Heart right ventricle (tissue), 16 donors: ENCODE results near the gene SEPHS2. TPM values are rescaled to one million over a fixed set of nuclear protein-coding genes. Genes with fewer than 3 reads are reported as not detected.
"Not testable (repeated sequence)": the region's sequence is repeated elsewhere in the genome, so short reads cannot be mapped to it uniquely, and the experiment has no call there.

ENCODE experiments used
- ATAC-seq, 8 donors: fragments of 200-7000 bp; cut with Tn5 transposase; one replicate each; pipeline ENCODE4 v1.9.1; 2020; ENCODE audit warnings: mild to moderate bottlenecking in 8 of 8, moderate library complexity in 8 of 8, moderate number of reproducible peaks in 1 of 8
- DNase-seq, 2 donors: peaks; one replicate each; pipeline ENCODE4 v3.0.0-alpha.2; 2020
- H3K27ac ChIP-seq, 10 donors: fragments of 200-600 bp; sonication (generic) in 2 of 10; one replicate each; pipeline versions ENCODE4 v1.5.0 to v1.8.0; 2020 to 2022; ENCODE audit warnings: mild to moderate bottlenecking in 3 of 10
- H3K27me3 ChIP-seq, 7 donors: fragments of 200-600 bp; one replicate each; pipeline ENCODE4 v1.8.0; 2021 to 2022; ENCODE audit warnings: mild to moderate bottlenecking in 2 of 7
- H3K36me3 ChIP-seq, 9 donors: fragments of 200-600 bp; sonication (generic) in 1 of 9; one replicate each; pipeline versions ENCODE4 v1.5.0 to v1.8.0; 2020 to 2022; ENCODE audit warnings: mild to moderate bottlenecking in 2 of 9
- H3K4me1 ChIP-seq, 9 donors: fragments of 200-600 bp; sonication (generic) in 1 of 9; one replicate each; pipeline versions ENCODE4 v1.5.0 to v1.8.0; 2020 to 2022; ENCODE audit warnings: mild to moderate bottlenecking in 4 of 9
- H3K4me3 ChIP-seq, 10 donors: fragments of 200-600 bp; sonication (generic) in 2 of 10; one replicate each; pipeline versions ENCODE4 v1.5.0 to v1.8.0; 2020 to 2022; ENCODE audit warnings: mild to moderate bottlenecking in 7 of 10, moderate library complexity in 2 of 10
- H3K9me3 ChIP-seq, 11 donors: fragments of 200-600 bp in 10 of 11; sonication (generic) in 2 of 11; one replicate each; pipeline versions ENCODE4 v1.5.0 to v1.8.0; 2013 to 2022; ENCODE audit warnings: mild to moderate bottlenecking in 2 of 11, control low read depth in 1 of 11, moderate library complexity in 1 of 11
- WGBS, 2 donors: extraction: QIAGEN DNeasy Blood & Tissue Kit; methylation state at CpG; one replicate each; pipeline ENCODE4 v1.1.7; 2013; ENCODE audit warnings: inconsistent platforms in 1 of 2; 5-methylcytosine and 5-hydroxymethylcytosine counted together
- intact Hi-C, 10 donors: fragments of 100-400 bp; cut with DNase I; formaldehyde crosslinking; loops; one replicate each; pipeline versions ENCODE4 v1.11.1 to v1.14.2; 2022
- polyA plus RNA-seq, 2 donors: library from polyadenylated mRNA; stranded (reverse); fragments of 200-250 nt; gene quantifications; one replicate each; pipeline ENCODE4 v1.2.3, GENCODE V29; 2013
- total RNA-seq, 10 donors: library from RNA; stranded (reverse); fragmentation: NEBNext Ultra II Directional in 3 of 10; extraction: Animal tissue kit (Norgen Biotek cat#: 25700) in 3 of 10; gene quantifications; one replicate each; pipeline versions ENCODE4 v1.2.1 to v1.2.4, GENCODE V29; 2021 to 2023
- TF ChIP-seq, protein P1 (sequence below), 9 donors: fragments of 200-600 bp; sonication (generic) in 2 of 9; IDR thresholded peaks; one replicate each; pipeline versions ENCODE4 v1.5.0 to v1.8.0; 2021 to 2022; ENCODE audit warnings: antibody characterized with exemption in 9 of 9, mild to moderate bottlenecking in 5 of 9, moderate library complexity in 1 of 9
- donor health status: Arrhythmogenic right ventricular cardiomyopathy.
- donor health status: ischemic (EF 13 %, LVEDD 7.1; RV severe dilation, severe dysfunction).
- donor health status: healthy with polysubstance abuse.
- donor health status: DM: no; HTN: yes; CAD: no.
- donor health status: DM: no; HTN: no; CAD: no.
- donor health status: ischemic (EF 25% LVEDD 6.9; RV normal size, moderate dysfunction).
- donor health status: ischemic (EF 25% LVEDD 5.7; RV mildly dilated, moderate dysfunction).
- donor health status: healthy.
- donor health status: DM: yes; HTN: yes; CAD: no.
- donor health status: Ischemic cardiomyopathy.
- donor health status: ischemic (EF 35%, LVEDD 5.7; RV mildly dilated, moderate dysfunction).
- donor health status: nonischemic (EF 11% LVEDD 7.7; RV severe dilation, severe dysfunction).
- donor health status: DM: yes; HTN: yes; CAD: no.
- donor health status: PGD.
- donor health status: ischemic (EF 29% LVEDD 5.4; RV normal size, mild dysfunction).
- donor health status: nonischemic (EF 23%, LVEDD 6.1; RV moderate dilation, normal function).

SEPHS2 gene
- total and polyA plus RNA-seq, 12 donors: 17.3 to 49.3 (median 29.3) TPM

GRCh38 chr16:30478766-30479478 lies 33.2 kb upstream of the SEPHS2 start:
- Histone ChIP-seq H3K4me1 (peaks cover 0 to 12% (median 0%) of the 10 kb centered on the region in 9 donors), H3K4me3 (no peak overlapping the region), H3K36me3 (peaks cover 0 to 65% (median 0%) of the 10 kb centered on the region in 9 donors), H3K27me3 (peaks cover 0 to 39% (median 14%) of the 10 kb centered on the region in 7 donors), H3K9me3 (no peaks in the 10 kb centered on the region), H3K27ac (no peak overlapping the region)
- intact Hi-C loops: no loop called here
- DNase-seq (no peak), ATAC-seq (no peak)
- TF ChIP-seq, protein P1, sequence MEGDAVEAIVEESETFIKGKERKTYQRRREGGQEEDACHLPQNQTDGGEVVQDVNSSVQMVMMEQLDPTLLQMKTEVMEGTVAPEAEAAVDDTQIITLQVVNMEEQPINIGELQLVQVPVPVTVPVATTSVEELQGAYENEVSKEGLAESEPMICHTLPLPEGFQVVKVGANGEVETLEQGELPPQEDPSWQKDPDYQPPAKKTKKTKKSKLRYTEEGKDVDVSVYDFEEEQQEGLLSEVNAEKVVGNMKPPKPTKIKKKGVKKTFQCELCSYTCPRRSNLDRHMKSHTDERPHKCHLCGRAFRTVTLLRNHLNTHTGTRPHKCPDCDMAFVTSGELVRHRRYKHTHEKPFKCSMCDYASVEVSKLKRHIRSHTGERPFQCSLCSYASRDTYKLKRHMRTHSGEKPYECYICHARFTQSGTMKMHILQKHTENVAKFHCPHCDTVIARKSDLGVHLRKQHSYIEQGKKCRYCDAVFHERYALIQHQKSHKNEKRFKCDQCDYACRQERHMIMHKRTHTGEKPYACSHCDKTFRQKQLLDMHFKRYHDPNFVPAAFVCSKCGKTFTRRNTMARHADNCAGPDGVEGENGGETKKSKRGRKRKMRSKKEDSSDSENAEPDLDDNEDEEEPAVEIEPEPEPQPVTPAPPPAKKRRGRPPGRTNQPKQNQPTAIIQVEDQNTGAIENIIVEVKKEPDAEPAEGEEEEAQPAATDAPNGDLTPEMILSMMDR (IDR thresholded peaks at IDR 0.05): no peak
- 89% methylated on average over 12 of the region's 12 CpGs for WGBS, 2 donors

GRCh38 chr16:30477773-30478172 lies 32.1 kb upstream of the SEPHS2 start:
- H3K4me3 ChIP-seq, intact Hi-C loops, H3K9me3 ChIP-seq, ATAC-seq, H3K27ac ChIP-seq, DNase-seq: not testable (repeated sequence)
- Histone ChIP-seq H3K27me3 (peaks cover 0 to 51% (median 23%) of the 10 kb centered on the region in 7 donors), H3K36me3 (peaks cover 0 to 53% (median 0%) of the 10 kb centered on the region in 9 donors), H3K4me1 (peaks cover 0 to 21% (median 0%) of the 10 kb centered on the region in 9 donors)
- 78 to 83% methylated on average over 3 of the region's 3 CpGs for WGBS, 2 donors

- 66 to 75% methylated on average over 3 of the region's 3 CpGs for WGBS, 2 donors
- TF ChIP-seq, protein P1 (IDR thresholded peaks at IDR 0.05): no peak
- DNase-seq: no peak
- Histone ChIP-seq H3K4me1 (peaks cover 0 to 24% (median 0%) of the 10 kb centered on the region in 9 donors), H3K36me3 (peaks cover 0 to 45% (median 0%) of the 10 kb centered on the region in 9 donors), H3K27me3 (peaks cover 0 to 58% (median 29%) of the 10 kb centered on the region in 7 donors), H3K27ac (no peak overlapping the region), H3K9me3 (no peaks in the 10 kb centered on the region), H3K4me3 (no peak overlapping the region)
- no peak for ATAC-seq
- intact Hi-C loops: no loop called here
Observed at GRCh38 chr16:30476991-30477390, 31.3 kb upstream of the SEPHS2 start.

- Histone ChIP-seq H3K4me3 (peak overlapping the region in 1 of 10 donors; percentile 55), H3K4me1 (peaks cover 0 to 45% (median 0%) of the 10 kb centered on the region in 9 donors), H3K27ac (peak overlapping the region in 1 of 10 donors; percentile 87), H3K9me3 (no peaks in the 10 kb centered on the region), H3K27me3 (peaks cover 0 to 65% (median 30%) of the 10 kb centered on the region in 7 donors), H3K36me3 (peaks cover 0 to 25% (median 0%) of the 10 kb centered on the region in 9 donors)
- no peak for DNase-seq
- ATAC-seq: no peak
- WGBS, 2 donors: 83 to 84% methylated on average over 7 of the region's 7 CpGs
- intact Hi-C loops: no loop called here
- TF ChIP-seq, protein P1 (IDR thresholded peaks at IDR 0.05): no peak
Observed at GRCh38 chr16:30474684-30475083, 29.0 kb upstream of the SEPHS2 start.

DNA sequence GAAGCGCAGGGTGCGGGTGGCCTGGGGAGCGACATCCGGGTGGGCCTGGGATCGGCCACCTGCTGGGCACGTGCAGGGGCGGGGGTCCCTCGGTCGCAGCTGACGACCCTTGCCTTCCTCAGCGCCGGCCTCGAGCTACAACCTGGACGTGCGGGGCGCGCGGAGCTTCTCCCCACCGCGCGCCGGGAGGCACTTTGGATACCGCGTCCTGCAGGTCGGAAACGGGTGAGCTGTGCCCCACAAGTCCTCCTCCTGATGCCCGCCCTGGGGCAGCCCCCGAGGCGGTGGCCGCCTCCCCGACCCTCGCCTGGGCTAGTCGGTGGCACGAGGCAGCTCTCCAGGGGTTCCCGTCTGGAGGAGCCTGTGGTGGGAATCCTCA lies 28.4 kb upstream of the SEPHS2 start:
- peak in 1 of 2 donors; percentile 14 for DNase-seq
- WGBS, 2 donors: 16 to 17% methylated on average over 29 to 35 of the region's 35 CpGs
- H3K9me3 ChIP-seq: no peaks in the 10 kb centered on the region

More for the DNA sequence above, 28.4 kb upstream of the SEPHS2 start:
- H3K27ac ChIP-seq: peak overlapping the region in 1 of 10 donors; percentile 87
- intact Hi-C loops: no loop called here
- H3K4me1 ChIP-seq: peaks cover 0 to 47% (median 0%) of the 10 kb centered on the region in 9 donors
- H3K27me3 ChIP-seq: peaks cover 0 to 60% (median 30%) of the 10 kb centered on the region in 7 donors
- TF ChIP-seq, protein P1 (IDR thresholded peaks at IDR 0.05): no peak
- H3K36me3 ChIP-seq: peaks cover 0 to 20% (median 0%) of the 10 kb centered on the region in 9 donors
- no peak for ATAC-seq
- peak overlapping the region in 5 of 10 donors; percentile 1 to 55 (median 12) for H3K4me3 ChIP-seq
